ENCODE data around the gene TCF7L1.

The TCF7L1 gene

GRCh38 chr2:85344356-85344954 is 211.3 kb downstream of the TCF7L1 start:
- Histone ChIP-seq H3K36me3 (ENCODE audit: control insufficient read depth, low read length) (peaks cover 8% of the 10 kb centered on the region), H3K79me2 (ENCODE audit: control insufficient read depth, low read length) (no peaks in the 10 kb centered on the region), H3K9me2 (replicated peaks; ENCODE audit: control insufficient read depth, low read length) (no peaks in the 10 kb centered on the region), H3K9me3 (ENCODE audit: control insufficient read depth, insufficient read depth, low read length) (no peaks in the 10 kb centered on the region), H3K4me1 (ENCODE audit: control insufficient read depth, low read length) (no peaks in the 10 kb centered on the region), H3K27me3 (ENCODE audit: control insufficient read depth, low read length) (no peaks in the 10 kb centered on the region), H3F3A (ENCODE audit: control insufficient read depth, insufficient read depth) (no peaks in the 10 kb centered on the region), H4K20me1 (ENCODE audit: control insufficient read depth, insufficient read depth, low read depth, low read length) (no peaks in the 10 kb centered on the region), H3K4me2 (ENCODE audit: low read length) (no peak overlapping the region), H3K27ac (ENCODE audit: low read depth, low read length) (no peak overlapping the region), H3K4me3 (ENCODE audit: low read length) (no peak overlapping the region)
- TF ChIP-seq, protein P1, sequence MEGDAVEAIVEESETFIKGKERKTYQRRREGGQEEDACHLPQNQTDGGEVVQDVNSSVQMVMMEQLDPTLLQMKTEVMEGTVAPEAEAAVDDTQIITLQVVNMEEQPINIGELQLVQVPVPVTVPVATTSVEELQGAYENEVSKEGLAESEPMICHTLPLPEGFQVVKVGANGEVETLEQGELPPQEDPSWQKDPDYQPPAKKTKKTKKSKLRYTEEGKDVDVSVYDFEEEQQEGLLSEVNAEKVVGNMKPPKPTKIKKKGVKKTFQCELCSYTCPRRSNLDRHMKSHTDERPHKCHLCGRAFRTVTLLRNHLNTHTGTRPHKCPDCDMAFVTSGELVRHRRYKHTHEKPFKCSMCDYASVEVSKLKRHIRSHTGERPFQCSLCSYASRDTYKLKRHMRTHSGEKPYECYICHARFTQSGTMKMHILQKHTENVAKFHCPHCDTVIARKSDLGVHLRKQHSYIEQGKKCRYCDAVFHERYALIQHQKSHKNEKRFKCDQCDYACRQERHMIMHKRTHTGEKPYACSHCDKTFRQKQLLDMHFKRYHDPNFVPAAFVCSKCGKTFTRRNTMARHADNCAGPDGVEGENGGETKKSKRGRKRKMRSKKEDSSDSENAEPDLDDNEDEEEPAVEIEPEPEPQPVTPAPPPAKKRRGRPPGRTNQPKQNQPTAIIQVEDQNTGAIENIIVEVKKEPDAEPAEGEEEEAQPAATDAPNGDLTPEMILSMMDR (IDR thresholded peaks at IDR 0.05; ENCODE audit: low read depth, low read length, poor library complexity, severe bottlenecking), result no peak
- TF ChIP-seq EZH2phosphoT487 (IDR thresholded peaks at IDR 0.05; ENCODE audit: borderline replicate concordance, low read length), result no peak

GRCh38 chr2:85347599-85347998 is 214.4 kb downstream of the TCF7L1 start:
- Histone ChIP-seq H3K36me3 (ENCODE audit: control insufficient read depth, low read length) (peaks cover 31% of the 10 kb centered on the region), H4K20me1 (ENCODE audit: control insufficient read depth, insufficient read depth, low read depth, low read length) (no peaks in the 10 kb centered on the region), H3K9me3 (ENCODE audit: control insufficient read depth, insufficient read depth, low read length) (no peaks in the 10 kb centered on the region), H3K4me2 (ENCODE audit: low read length) (no peak overlapping the region), H3F3A (ENCODE audit: control insufficient read depth, insufficient read depth) (no peaks in the 10 kb centered on the region), H3K27ac (ENCODE audit: low read depth, low read length) (no peak overlapping the region), H3K4me3 (ENCODE audit: low read length) (no peak overlapping the region), H3K4me1 (ENCODE audit: control insufficient read depth, low read length) (no peaks in the 10 kb centered on the region), H3K79me2 (ENCODE audit: control insufficient read depth, low read length) (peaks cover 2% of the 10 kb centered on the region), H3K9me2 (replicated peaks; ENCODE audit: control insufficient read depth, low read length) (no peaks in the 10 kb centered on the region), H3K27me3 (ENCODE audit: control insufficient read depth, low read length) (no peaks in the 10 kb centered on the region)
- TF ChIP-seq, protein P1 (IDR thresholded peaks at IDR 0.05; ENCODE audit: low read depth, low read length, poor library complexity, severe bottlenecking), result no peak
- no peak for TF ChIP-seq EZH2phosphoT487 (IDR thresholded peaks at IDR 0.05; ENCODE audit: borderline replicate concordance, low read length)

DNA sequence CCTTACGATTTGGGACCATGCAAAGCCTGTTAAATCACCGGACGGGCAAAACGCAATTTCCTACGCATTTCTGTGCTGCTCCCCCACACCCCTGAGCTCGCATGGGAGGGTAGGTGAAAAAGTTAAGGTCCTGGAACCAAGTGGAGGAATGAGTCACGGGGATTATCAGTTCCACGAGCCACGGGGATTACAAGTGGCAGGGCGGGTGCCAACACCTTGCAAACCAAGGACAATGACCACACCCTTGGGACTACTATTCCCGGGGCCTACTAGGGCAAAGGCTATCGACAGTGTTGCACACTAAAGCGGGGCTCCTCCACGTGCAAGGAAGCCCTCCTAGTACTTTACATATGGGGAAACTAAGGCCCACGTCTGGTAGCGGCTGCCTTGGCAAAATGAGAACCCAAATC is 220.7 kb downstream of the TCF7L1 start:
- peaks cover 19% of the 10 kb centered on the region for H3K4me1 ChIP-seq (ENCODE audit: control insufficient read depth, low read length)
- no peaks in the 10 kb centered on the region for H3F3A ChIP-seq (ENCODE audit: control insufficient read depth, insufficient read depth)
- peak overlapping the region; percentile 24; the same call in 1 of the 2 replicates for H3K27ac ChIP-seq (ENCODE audit: low read depth, low read length)
- H3K4me2 ChIP-seq (ENCODE audit: low read length), result peak overlapping the region; percentile 96
- TF ChIP-seq EZH2phosphoT487 (IDR thresholded peaks at IDR 0.05; ENCODE audit: borderline replicate concordance, low read length), result no peak
- TF ChIP-seq, protein P1 (IDR thresholded peaks at IDR 0.05; ENCODE audit: low read depth, low read length, poor library complexity, severe bottlenecking), result no peak
- H4K20me1 ChIP-seq (ENCODE audit: control insufficient read depth, insufficient read depth, low read depth, low read length), result no peaks in the 10 kb centered on the region
- H3K36me3 ChIP-seq (ENCODE audit: control insufficient read depth, low read length), result peaks cover 49% of the 10 kb centered on the region
- peak overlapping the region; percentile 91 for H3K4me3 ChIP-seq (ENCODE audit: low read length)
- no peaks in the 10 kb centered on the region for H3K27me3 ChIP-seq (ENCODE audit: control insufficient read depth, low read length)
- no peaks in the 10 kb centered on the region for H3K9me2 ChIP-seq (replicated peaks; ENCODE audit: control insufficient read depth, low read length)
- H3K9me3 ChIP-seq (ENCODE audit: control insufficient read depth, insufficient read depth, low read length), result no peaks in the 10 kb centered on the region
- peaks cover 34% of the 10 kb centered on the region for H3K79me2 ChIP-seq (ENCODE audit: control insufficient read depth, low read length)
